ENCODE data around the gene SMARCD1.
A peak's percentile ranks its signal among the peaks of the same experiment; 100 is the strongest.

SMARCD1 gene

DNA sequence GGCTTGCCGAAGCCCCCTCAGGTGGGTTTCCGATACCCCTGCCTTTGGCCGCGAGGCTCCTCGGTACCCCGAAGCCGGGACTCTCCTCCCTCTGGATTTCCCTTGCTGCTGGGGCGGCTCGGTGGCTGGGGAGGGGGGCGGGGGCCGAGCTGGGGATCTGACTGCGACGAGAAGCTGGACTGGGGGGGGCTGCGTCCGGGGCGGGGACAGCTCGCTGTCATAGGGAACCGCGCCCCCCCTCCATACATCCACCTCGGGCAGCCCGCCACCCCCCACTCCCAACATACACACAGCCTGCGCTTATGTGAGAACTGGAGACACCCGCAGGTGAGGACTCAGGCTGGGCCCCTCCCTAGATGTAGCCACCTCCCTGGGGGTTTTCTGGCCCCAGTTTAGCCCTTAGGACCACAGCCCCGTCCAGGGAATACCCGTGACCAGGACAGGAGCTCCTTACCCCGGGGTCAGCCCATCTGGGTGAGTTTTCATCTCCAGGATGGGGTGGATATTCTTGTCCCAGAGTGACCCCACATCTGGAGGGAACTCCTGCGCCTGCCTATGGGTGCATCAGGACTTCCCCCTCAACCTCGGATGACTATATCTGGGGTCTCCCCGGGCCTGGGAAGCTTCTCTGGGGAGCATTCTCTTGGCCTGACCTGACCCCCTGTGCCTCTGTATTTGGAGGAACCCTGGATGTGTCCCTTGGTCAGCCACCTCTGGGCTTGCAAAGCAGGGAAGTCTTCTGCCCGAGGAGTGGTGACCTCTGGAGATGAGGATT lies 27.1 kb upstream of the SMARCD1 start:
- no peak for DNase-seq

DNA sequence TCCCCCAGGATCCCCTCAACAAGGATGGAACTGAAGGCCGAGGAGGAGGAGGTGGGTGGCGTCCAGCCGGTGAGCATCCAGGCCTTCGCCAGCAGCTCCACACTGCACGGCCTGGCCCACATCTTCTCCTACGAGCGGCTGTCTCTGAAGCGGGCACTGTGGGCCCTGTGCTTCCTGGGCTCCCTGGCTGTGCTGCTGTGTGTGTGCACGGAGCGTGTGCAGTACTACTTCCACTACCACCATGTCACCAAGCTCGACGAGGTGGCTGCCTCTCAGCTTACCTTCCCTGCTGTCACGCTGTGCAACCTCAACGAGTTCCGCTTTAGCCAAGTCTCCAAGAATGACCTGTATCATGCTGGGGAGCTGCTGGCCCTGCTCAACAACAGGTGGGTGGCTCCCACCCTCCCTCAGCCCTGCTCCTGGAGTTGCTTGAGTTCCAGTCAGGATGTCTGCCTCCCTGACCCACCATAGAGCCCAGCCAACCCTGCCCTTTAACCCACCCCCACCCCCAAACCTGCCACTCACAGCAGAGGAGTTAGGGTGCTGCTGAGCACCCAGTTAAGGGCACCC lies 26.3 kb upstream of the SMARCD1 start:
- no peak for DNase-seq

DNA sequence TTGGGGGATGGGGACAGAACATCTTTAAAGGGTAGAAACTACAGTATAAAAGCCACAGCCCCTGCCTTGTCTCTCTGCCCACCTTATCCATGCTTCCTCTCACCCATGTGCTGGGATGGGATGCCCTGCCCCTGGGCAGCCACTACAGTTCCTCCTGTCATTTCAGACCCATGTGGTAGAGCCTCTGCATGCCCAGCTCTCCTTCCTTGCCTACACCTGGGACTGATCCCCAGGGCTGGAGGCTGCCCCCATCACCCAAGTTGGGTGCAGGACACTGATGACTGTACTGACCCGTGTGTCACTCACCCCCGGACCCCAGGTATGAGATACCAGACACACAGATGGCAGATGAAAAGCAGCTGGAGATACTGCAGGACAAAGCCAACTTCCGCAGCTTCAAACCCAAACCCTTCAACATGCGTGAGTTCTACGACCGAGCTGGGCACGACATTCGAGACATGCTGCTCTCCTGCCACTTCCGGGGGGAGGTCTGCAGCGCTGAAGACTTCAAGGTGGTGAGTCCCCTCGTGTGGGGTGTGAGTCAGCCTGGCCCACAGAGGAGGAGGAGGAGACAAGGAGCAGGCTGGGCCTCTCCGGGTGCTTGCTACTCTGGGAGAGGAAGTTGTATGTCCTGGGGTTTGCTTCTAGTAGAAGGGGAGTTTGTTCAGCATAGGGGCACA lies 25.6 kb upstream of the SMARCD1 start:
- DNase-seq = no peak

- no peak for DNase-seq
Observed at GRCh38 chr12:50060120-50060468, 25.0 kb upstream of the SMARCD1 start.

DNA sequence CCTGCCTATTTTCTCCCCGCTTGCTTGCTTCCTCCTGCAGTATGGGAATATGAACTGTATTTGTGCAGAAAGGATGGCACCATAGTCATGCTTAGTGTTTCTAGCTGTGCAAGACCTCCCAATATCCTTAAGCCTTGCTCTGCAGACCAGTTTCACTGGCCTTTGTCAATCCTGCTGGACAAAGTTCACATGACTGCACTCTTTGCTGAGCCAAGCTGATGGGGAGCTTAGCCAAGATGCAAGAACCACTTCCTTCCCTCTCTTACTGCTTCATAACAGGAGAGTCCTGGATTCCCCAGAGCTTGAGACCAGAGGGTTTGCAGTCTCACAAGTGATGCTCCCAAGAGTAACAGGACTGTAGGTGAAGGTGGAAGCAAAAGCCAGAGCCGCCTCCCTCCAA lies 24.0 kb upstream of the SMARCD1 start:
- no peak for DNase-seq

DNA sequence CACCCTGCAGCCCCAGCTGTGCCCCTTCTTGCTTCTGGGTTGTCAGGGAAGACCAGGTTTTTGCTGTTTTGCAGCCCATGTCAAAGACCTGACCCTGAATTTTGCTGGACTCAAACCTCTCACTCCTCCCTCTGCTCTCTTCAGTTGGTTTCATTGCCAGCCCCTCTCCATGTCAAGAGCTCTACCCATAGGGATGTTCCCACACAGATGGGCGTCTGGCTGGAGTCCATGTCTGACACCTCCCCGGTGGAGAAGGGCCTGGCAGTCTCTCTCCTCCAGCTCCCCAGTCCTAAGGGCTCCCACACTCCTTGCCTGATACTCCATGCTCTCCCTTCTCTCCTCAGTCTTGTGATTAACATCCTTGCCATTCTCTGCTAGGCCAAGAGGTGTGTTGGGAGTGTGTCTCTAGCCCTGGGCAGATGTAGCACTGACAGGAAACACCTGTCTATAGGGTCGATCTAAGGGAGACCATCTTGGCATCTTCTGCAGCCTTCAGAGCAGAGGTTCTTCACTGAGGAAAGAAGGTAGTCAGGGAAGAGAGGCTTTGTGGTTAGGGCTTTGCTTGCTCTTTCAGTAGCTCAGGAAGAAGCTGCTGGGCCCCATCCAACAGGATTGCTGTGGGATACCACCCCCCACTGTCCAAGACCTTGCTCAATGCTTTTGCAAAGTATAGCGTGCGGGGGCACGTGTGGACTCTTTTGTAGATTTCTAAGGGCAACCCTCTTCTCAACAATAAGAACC lies 23.0 kb upstream of the SMARCD1 start:
- DNase-seq = no peak

DNA sequence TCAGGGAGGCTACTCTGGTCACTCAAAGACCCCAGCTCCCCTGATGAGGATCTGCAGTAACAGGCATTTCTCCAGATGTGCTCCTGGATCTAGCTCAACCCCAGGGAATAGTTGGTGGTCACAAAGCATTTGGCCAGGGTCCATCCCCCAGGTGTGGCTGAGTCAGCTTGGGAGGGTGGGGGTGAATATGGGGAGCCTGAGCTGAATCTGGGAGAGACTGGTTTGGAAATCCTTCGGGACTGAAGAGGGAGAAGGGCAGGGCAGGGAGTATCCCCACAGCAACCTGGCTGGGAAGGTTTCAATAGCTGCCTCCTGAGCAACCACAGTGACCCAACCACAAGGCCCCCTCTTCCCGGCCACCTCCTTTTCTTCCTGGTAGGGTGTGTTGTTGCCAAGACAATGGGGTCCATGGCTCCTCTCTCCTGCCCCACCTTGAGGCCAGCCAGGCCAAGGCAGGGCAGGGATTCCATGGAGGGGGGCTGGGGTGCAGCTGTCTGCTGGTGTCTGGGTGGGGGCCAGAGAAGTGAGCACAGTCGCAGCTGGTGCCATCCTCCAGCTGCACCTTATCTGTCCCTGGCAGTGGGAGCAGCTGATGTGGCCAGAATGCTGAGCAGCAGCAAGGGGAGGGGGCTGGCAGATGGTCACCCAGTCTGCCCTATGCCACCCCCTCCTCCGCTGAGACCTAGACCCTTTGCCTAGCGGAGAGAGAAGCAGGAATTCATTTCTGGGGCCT lies 22.2 kb upstream of the SMARCD1 start:
- DNase-seq = no peak

- DNase-seq = no peak
Observed at GRCh38 chr12:50065726-50066310, 19.3 kb upstream of the SMARCD1 start.

GRCh38 chr12:50066402-50066801 lies 18.7 kb upstream of the SMARCD1 start:
- peak; percentile 11 for DNase-seq

DNA sequence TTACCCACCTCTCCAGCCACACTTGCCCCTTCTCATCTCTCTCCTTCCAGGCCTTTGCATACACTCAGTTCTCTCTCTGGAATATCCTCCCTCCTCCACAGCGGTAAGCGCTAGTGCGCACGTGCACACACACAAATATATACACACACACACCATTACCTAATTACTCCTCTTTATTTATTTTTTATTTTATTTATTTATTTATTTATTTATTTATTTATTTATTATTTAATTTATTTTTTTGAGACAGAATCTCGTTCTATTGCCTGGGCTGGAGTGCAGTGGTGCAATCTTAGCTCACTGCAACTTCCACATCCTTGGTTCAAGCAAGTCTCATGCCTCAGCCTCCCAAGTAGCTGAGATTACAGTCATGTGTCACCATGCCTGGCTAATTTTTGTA lies 16.1 kb upstream of the SMARCD1 start:
- no peak for DNase-seq

DNA sequence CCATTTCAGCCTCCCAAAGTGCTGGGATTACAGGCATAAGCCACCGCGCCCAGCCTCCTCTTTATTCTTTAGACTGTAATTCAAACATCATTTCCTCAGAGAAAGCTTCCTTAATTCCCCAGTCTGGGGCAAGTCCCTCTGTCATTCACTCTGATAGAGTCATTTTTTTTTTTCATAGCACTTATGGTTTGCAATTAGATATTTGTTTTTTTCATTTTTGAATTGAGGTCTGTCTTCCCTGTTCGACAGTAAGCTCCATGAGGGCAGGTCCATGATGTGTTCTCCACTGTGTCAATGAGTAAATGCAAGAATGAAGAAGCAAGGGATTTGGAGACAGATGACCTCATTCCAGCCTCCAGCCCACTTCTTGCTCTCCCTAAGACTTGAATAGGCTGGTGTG lies 15.6 kb upstream of the SMARCD1 start:
- DNase-seq = no peak

- DNase-seq = peak; percentile 15
Observed at GRCh38 chr12:50070314-50071060, 14.7 kb upstream of the SMARCD1 start.

GRCh38 chr12:50072198-50072907 lies 12.8 kb upstream of the SMARCD1 start:
- DNase-seq = no peak

GRCh38 chr12:50073206-50073605 lies 11.9 kb upstream of the SMARCD1 start:
- DNase-seq = no peak

GRCh38 chr12:50073712-50074111 lies 11.4 kb upstream of the SMARCD1 start:
- no peak for DNase-seq

- peak; percentile 40 for DNase-seq
Observed at GRCh38 chr12:50074936-50075807, 10.0 kb upstream of the SMARCD1 start.

GRCh38 chr12:50075808-50076170 lies 9.4 kb upstream of the SMARCD1 start:
- no peak for DNase-seq

GRCh38 chr12:50077099-50077498 lies 8.0 kb upstream of the SMARCD1 start:
- no peak for DNase-seq

DNA sequence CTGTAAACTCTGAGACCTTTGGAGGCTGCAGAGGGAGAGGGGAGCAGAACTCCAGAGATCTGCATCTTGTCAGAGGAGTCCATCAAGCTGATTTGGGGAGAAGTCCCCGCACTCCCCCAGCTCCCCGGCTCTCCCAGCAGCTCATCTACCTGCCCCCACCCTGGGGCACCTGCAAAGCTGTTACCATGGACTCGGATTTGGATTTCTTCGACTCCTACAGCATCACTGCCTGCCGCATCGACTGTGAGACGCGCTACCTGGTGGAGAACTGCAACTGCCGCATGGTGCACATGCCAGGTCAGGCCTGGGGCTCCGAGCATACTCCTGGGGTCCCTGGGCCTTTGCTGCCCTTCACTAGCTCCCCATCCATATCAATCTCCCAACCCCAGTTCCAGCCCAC lies 6.9 kb upstream of the SMARCD1 start:
- no peak for DNase-seq

DNA sequence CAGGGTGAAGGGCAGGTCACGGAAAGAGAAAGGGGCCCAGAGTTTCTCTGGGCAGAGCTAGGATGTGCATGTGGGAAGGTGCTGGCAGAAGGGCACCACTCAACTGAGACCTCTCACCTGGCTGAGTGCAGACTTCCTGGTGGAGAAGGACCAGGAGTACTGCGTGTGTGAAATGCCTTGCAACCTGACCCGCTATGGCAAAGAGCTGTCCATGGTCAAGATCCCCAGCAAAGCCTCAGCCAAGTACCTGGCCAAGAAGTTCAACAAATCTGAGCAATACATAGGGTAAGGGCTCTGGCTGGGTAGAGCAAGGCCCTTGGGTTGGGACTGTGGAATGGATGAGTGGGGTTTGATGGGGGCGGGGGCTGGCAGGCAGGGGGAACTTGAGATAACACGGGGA lies 5.4 kb upstream of the SMARCD1 start:
- DNase-seq = no peak
